Motor neuron (in vitro differentiated cells): Measurements from ENCODE around the gene SERTAD3. TPM values are rescaled to one million over a fixed set of nuclear protein-coding genes. Genes with fewer than 3 reads are reported as not detected.
A peak's percentile ranks its signal among the peaks of the same experiment; 100 is the strongest.
"Not testable (repeated sequence)": the region's sequence is repeated elsewhere in the genome, so short reads cannot be mapped to it uniquely, and the experiment has no call there.

ENCODE experiments used
- ATAC-seq, 8 experiments: fragments of 200-7000 bp; cut with Tn5 transposase; replicated peaks in 6 of 8; 2 replicates each; pipeline ENCODE4 v1.8.0; 2021; ENCODE audit warnings: mild to moderate bottlenecking in 8 of 8, moderate library complexity in 8 of 8
- H3K27ac ChIP-seq, 2 donors: fragments of 250-450 bp; sonication (Bioruptor Pico); 2 replicates each; pipeline ENCODE4 v1.9.0; 2021; ENCODE audit warnings: antibody characterized with exemption in 2 of 2, mild to moderate bottlenecking in 2 of 2, moderate library complexity in 1 of 2
- H3K4me1 ChIP-seq, 2 donors: fragments of 250-450 bp; sonication (Bioruptor Pico); replicated peaks in 1 of 2; 2 replicates each; pipeline ENCODE4 v1.6.1; 2021; ENCODE audit warnings: antibody characterized with exemption in 2 of 2, mild to moderate bottlenecking in 2 of 2, moderate library complexity in 1 of 2
- H3K4me3 ChIP-seq, 5 donors: fragments of 250-450 bp; sonication (Bioruptor Pico); 2 replicates each; pipeline ENCODE4 v1.9.0; 2021; ENCODE audit warnings: antibody characterized with exemption in 5 of 5, mild to moderate bottlenecking in 5 of 5, moderate library complexity in 4 of 5
- WGBS, 10 experiments: fragments of 450-650 bp; shearing (Covaris generic); methylation state at CpG; one replicate each; pipeline ENCODE4 v1.0.0; 2022; 5-methylcytosine and 5-hydroxymethylcytosine counted together
- in situ Hi-C, 9 experiments: fragments of 400-800 bp; cut with MboI; loops; one replicate each; pipeline ENCODE4 v1.15.0; 2021; ENCODE audit warnings: low sequenced_read_pairs in 9 of 9, low pct_unique_long_range_greater_than_20kb in 2 of 9; ENCODE audit not compliant: unreplicated experiment in 9 of 9
- total RNA-seq, 8 experiments: library from RNA; unstranded; fragments of 300-600 nt; gene quantifications; 2 replicates each; pipeline versions ENCODE4 v1.2.3 to v1.2.4, GENCODE V29; 2022

Gene SERTAD3
- total RNA-seq, 8 experiments from 2014 or later = 11.2 to 28.6 (median 18.2) TPM

DNA sequence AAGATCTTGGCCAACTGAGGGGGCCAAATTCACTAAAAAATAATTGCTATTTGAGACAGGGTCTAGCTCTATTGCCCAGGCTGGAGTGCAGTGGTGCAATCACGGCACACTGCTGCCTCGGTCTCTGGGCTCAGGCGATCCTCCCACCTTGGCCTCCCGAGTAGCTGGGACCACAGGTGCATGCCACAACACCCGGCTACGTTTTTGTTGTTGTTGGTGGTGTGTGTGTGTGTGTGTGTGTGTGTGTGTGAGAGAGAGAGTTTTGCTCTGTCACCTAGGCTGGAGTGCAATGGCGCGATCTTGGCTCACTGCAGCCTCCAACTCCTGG, 35.6 kb downstream of the SERTAD3 start:
- ATAC-seq, in situ Hi-C loops, H3K27ac ChIP-seq, H3K4me3 ChIP-seq: not testable (repeated sequence)
- 64 to 100% (median 87%) methylated on average over 1 to 5 of the region's 8 CpGs; no CpG with 5 or more reads in 4 of the 10 experiments for WGBS, 10 experiments
- peaks cover 0 to 13% of the 10 kb centered on the region in 2 donors for H3K4me1 ChIP-seq

DNA sequence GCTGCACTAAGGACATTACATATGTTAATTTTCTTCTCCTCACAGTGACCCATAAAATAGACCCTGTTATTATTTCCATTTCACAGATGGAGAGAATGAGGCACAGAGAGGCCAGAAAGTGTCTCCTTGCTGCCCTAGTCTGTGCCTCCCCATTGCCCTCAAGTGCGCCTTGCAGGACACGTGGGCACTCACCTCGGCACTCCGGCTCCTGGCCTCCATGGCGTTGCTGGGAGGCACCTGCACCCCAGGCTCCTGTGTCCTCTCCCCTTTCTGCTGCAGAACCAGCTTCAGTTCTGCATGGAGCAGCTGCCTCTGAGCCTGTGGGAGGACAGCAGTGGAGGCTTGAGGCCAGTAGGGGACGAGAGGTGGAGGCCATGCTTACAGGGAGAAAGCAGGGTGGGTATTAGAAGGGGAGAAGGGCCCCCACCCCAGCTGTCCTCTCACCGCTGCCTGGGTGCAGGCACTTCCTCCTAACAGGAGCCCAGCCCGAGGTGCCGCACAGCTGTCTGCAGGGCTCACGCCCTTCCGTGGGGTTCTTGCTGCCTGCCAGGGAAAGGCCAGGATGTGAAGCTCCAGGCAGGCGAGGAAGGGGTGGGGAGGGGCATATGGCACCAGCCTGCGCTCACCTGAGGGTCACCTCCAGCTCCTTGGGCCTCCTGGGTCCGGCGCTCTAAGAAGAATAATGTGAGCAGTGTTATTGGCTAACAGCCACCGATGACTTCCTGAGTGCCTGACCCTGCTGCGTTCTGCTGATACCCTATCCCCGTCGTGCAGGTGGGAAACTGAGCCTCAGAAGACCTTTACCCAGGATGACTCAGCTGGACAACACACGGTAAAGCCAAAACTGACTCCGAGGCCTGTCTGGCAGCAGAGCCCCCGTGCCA, 36.2 kb downstream of the SERTAD3 start:
- H3K4me1 ChIP-seq = peaks cover 0 to 8% of the 10 kb centered on the region in 2 donors
- 20 to 100% (median 90%) methylated on average over 1 to 6 of the region's 22 CpGs; no CpG with 5 or more reads in 3 of the 10 experiments for WGBS, 10 experiments
- no peak overlapping the region for H3K4me3 ChIP-seq
- H3K27ac ChIP-seq = no peak overlapping the region
- no peak for ATAC-seq
- in situ Hi-C loops = no loop called here

DNA sequence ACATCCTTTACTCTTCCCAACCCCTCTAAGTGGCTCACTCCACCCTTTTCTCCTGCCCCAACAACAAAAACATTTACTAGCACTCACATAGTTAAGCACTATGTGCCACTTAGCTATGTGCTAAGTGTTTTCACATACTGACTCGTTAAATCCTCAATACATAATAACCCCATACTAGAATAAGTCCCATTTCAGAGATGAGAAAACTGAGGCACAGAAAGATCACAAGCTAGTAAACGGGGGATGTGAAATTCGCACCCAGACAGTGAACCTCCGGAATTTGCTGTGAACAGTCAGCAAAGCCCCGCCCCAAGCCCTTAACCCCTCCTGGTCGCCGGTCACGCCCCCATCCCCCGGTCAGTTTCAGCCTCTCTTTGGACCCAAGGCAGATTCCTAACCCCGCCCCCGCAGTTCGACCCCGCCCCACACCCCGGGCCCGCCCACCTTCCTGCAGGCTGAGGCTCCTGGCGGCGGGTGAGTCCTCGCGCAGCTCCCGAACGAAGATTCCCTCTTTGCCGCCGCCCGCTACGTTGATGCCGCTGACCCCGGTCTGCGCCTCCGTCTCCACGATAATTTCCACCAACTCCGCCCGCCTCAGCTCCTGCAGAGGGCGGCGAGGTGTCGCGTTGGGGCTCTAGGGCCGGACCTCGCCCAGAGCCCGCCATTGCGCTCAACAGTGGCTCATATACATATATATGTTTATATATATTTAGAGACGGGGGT, 40.7 kb downstream of the SERTAD3 start:
- Histone ChIP-seq H3K27ac (peak overlapping the region in 1 of 2 donors; percentile 37), H3K4me3 (peak overlapping the region in 4 of 5 donors; percentile 16 to 40 (median 33)), H3K4me1 (peaks cover 3 to 4% of the 10 kb centered on the region in 2 donors)
- ATAC-seq = peak; percentile 68 to 87 (median 73)
- WGBS, 10 experiments = 0 to 6% (median 0%) methylated on average over 1 to 4 of the region's 41 CpGs; no CpG with 5 or more reads in 6 of the 10 experiments
- in situ Hi-C loops = no loop called here

DNA sequence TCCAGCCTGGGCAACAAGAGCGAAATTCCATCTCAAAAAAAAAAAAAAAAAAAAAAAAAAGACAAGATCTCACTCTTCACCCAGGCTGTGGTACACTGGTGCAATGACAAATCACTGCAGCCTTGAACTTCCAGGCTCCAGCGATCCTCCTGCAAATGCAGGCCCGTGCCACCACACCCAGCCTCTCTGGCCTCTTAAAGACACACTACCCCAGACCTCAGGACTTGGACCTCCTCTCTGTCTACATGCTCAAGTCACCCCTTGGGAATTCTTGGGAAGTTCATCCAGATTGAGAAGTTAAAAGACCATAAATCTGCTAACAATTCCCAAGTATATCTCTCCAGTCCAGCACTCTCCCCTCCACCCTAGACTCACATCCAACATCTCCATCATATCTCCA, 43.6 kb downstream of the SERTAD3 start:
- Histone ChIP-seq H3K4me1 (peaks cover 3 to 4% of the 10 kb centered on the region in 2 donors), H3K4me3 (no peak overlapping the region), H3K27ac (no peak overlapping the region)
- peak in 2 of 8 experiments; percentile 24 to 37 for ATAC-seq
- in situ Hi-C loops = no loop called here
- 39 to 75% (median 52%) methylated on average over 2 of the region's 3 CpGs; no CpG with 5 or more reads in 7 of the 10 experiments for WGBS, 10 experiments

DNA sequence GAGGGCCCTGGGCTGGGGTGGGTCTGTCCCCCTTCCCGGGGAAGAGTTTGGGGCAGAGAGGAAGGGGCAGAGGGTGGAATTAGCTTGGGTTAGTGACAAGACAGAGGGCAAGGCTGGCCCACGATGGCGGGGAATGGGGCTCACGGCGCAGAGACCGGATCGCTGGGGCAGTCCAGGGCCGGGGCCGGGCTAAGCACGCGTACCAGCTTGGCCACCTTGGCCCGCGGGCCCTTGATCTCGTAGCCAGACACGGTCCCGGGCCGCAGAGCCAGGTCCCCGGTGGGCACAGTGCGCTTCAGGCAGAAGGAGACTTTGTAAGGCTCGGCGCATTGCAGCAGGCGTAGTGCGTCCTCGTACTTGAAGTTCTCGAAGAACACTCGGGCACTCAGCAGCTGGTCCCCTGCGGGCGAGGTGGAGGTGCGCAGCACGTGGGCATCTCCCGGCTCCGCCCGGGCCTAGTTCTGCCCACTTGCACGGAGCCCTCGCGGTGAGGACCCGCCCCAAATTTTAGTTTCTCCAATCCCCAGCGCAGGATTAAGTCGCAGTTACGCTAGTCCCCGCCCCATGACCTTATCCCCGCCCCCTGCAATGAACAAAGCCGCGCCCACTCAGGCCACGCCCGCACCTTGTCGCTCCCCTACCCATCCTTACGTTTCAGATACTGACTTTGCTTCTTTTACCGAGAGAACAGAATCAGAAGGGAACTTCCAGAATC, 45.6 kb downstream of the SERTAD3 start:
- Histone ChIP-seq H3K4me3 (peak overlapping the region in 1 of 5 donors; percentile 18), H3K4me1 (peaks cover 3 to 4% of the 10 kb centered on the region in 2 donors), H3K27ac (no peak overlapping the region)
- in situ Hi-C loops = no loop called here
- 17 to 20% methylated on average over 1 of the region's 49 CpGs; no CpG with 5 or more reads in 8 of the 10 experiments for WGBS, 10 experiments
- ATAC-seq = peak in 4 of 8 experiments; percentile 15 to 79 (median 76)

DNA sequence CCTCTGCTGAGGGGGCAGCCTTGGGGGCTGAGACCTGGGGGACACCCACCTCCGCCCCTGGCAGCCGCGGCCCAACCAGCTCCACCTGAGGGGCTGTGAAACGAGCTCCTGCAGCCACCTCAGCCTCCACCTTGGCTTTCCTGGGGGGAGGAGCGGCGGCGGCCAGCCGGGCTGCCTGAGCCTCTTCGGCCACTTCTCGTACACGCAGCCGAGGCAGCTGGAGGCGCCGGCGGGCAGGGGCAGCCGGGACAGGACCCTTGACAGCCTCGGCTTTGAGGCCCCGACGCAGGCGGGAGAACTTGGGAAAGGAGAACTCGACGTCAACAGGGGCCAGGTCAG, 46.6 kb downstream of the SERTAD3 start:
- 70 to 100% (median 93%) methylated on average over 2 to 10 of the region's 22 CpGs; no CpG with 5 or more reads in 5 of the 10 experiments for WGBS, 10 experiments
- in situ Hi-C loops = no loop called here
- Histone ChIP-seq H3K27ac (no peak overlapping the region), H3K4me1 (peaks cover 3 to 4% of the 10 kb centered on the region in 2 donors), H3K4me3 (no peak overlapping the region)
- ATAC-seq = no peak

DNA sequence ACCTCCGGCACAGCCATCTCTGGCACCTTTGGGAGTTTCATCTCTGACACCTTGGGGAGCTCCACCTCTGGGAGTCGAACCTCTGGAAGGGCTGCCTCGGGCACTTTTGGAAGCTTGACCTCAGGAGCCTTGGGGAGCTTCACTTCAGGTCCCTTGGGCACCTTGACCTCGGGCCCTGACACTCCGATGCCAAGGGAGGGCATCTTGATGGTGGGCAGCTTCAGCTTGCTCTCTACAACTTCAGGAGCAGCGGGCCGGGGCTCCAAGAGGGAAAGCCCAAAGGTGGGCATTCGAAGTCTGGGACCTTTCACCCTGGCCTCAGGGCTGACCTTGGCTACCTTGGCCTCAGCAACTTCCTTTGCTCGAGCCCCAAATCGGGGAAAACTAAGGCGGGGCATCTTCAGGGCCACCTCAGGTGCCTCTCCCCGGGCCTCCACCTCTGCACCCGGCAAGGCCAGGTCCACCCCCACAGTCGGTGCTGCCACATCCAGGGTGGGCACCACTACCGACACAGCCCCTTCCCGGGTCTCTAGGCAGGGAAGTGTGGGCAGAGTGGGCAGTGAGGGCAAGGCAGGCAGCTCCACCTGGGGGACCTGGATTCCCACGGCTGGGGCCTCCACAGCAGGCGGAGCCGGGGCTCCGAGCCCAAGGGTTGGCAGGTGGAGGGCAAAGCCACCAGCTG, 47.1 kb downstream of the SERTAD3 start:
- 52 to 100% (median 80%) methylated on average over 1 to 6 of the region's 20 CpGs; no CpG with 5 or more reads in 3 of the 10 experiments for WGBS, 10 experiments
- ATAC-seq = no peak
- no peak overlapping the region for H3K27ac ChIP-seq
- H3K4me1 ChIP-seq = peaks cover 3 to 4% of the 10 kb centered on the region in 2 donors
- no peak overlapping the region for H3K4me3 ChIP-seq
- in situ Hi-C loops = no loop called here

DNA sequence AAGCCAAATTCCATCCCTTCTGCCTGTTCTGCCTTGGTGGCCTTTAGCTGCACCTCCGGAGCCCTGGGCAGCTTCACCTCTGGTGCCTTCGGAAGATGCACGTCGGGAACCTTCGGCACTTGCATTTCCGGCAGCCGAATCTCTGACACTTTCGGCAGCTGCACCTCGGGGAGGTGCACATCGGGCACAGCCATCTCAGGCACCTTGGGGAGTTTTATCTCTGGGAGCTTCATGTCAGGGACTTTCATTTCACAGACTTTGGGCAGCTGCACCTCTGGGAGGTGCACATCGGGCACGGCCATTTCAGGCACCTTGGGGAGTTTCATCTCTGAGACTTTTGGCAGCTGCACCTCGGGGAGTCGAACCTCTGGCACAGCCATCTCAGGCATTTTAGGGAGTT, 48.2 kb downstream of the SERTAD3 start:
- in situ Hi-C loops = no loop called here
- no peak for ATAC-seq
- Histone ChIP-seq H3K4me1 (peaks cover 3 to 4% of the 10 kb centered on the region in 2 donors), H3K27ac (no peak overlapping the region), H3K4me3 (no peak overlapping the region)
- 52 to 100% (median 83%) methylated on average over 1 to 4 of the region's 14 CpGs; no CpG with 5 or more reads in 4 of the 10 experiments for WGBS, 10 experiments

DNA sequence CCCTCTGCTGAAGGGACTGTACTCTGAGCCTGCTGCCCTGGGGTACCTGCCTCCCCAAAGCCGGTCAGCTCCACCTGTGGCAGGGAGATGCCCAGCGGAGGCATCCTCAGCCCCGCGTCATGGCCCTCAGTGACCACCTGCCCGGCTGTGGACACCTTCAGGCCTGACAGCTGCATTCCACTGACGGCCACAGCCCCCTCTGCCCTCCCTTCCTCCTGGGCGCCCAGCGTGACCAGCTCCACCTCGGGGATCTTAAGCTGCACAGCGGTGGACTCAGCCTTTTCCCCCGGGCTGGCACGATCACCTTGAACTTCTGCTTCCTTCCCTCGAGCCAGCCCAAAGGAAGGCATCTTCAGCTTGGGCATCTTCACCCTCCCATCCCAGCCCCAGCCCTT, 49.3 kb downstream of the SERTAD3 start:
- Histone ChIP-seq H3K4me3 (no peak overlapping the region), H3K27ac (no peak overlapping the region), H3K4me1 (peaks cover 3 to 4% of the 10 kb centered on the region in 2 donors)
- 63 to 71% (median 67%) methylated on average over 3 to 4 of the region's 13 CpGs; no CpG with 5 or more reads in 7 of the 10 experiments for WGBS, 10 experiments
- in situ Hi-C loops = no loop called here
- no peak for ATAC-seq

DNA sequence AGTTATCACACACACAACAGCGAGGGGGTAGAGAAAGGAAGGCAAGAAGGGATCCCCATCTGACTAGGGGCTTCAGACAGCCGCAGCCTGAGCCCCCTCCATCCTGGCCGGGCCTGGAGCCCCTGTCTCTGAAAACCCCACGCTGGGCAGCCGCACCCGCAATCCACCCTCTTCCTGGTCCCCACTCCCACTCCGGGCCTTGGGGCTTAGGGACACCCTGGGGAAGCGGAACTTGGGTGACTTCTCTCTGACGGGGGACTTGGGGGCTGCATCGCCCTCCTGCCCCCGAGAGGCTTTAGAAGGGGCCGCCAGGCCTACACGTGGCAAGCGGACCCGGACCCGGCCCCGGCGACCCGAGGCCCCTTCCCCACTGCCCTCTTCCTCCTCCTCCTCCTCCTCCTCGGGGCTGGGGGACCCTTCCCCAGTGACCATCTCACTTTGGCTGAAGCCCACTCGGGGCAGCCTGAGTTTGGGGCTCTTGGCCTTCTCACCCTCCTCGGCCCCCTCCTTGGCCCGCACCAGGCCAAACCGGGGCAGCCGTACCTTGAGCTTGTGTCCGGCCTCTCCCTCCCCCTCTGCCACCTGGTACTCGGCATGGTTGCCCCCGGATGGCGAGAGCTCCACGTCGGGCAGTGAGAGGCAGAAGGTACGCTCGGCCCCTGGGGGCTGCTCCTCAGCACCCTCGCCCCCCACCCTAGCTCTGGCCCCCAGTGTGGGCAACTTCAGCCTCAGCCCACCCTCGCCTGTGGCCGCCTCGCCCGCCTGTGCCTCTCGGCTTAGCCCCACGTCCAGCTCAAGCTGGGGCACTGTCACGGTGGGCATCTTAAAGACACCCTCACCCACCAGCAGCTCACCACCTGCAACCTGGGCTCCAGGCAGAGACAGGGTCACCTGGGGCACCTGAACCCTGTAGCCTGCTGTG, 50.0 kb downstream of the SERTAD3 start:
- in situ Hi-C loops = no loop called here
- no peak for ATAC-seq
- Histone ChIP-seq H3K4me3 (no peak overlapping the region), H3K27ac (no peak overlapping the region), H3K4me1 (peaks cover 2% of the 10 kb centered on the region in 2 donors)
- whole genome bisulfite sequencing, 10 experiments = 51 to 60% methylated on average over 1 to 3 of the region's 41 CpGs; no CpG with 5 or more reads in 8 of the 10 experiments

DNA sequence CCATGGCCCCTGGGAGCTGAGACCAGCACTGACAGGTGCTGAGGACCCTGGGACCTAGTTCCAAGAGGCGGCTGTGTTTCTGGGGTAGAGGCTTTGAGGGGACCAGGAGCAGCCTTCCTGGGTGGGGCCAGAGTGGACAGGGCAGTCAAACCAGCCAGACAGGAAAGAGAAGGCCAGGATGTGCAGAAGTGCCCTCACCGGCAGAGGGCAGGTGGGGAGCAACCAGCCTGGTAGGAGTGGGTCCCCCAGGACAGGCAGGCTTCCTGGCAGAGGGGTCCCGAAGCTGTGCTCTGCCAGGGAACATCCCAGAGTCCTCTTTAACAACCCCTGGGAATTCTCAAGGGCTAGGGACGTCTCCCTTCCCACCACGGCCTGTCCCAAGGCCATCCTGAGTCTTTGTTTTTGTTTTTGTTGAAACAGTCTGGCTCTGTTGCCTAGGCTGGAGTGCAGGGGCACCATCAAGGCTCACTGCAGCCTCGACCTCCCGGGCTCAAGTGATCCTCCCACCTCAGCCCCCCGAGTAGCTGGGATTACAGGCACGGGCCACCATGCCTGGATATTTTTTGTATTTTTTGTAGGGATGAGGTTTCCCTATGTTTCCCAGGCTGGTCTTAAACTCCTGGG, 51.1 kb downstream of the SERTAD3 start:
- Histone ChIP-seq H3K27ac (no peak overlapping the region), H3K4me1 (no peaks in the 10 kb centered on the region), H3K4me3 (no peak overlapping the region)
- WGBS, 10 experiments = 20 to 40% (median 30%) methylated on average over 1 to 2 of the region's 9 CpGs; no CpG with 5 or more reads in 7 of the 10 experiments
- in situ Hi-C loops = no loop called here
- peak in 3 of 8 experiments; percentile 19 to 29 (median 28) for ATAC-seq
